ENCODE results near the gene RHOF. TPM values are rescaled to one million over a fixed set of nuclear protein-coding genes. Genes with fewer than 3 reads are reported as not detected.

Gene RHOF
- total and polyA plus RNA-seq, 5 donors from 2014 or later = 80.4 to 149 (median 96.4) TPM

- no peak for DNase-seq
- Mint-ChIP-seq H3K27ac (peak overlapping the region in 1 of 3 donors; percentile 43), H3K4me3 (peak overlapping the region in 2 of 4 donors; percentile 32 to 41)
These were observed 21.8 kb upstream of the RHOF start for GRCh38 chr12:121815263-121815662.

GRCh38 chr12:121814429-121815119, 21.1 kb upstream of the RHOF start:
- peaks cover 47% of the 10 kb centered on the region for H3K4me1 ChIP-seq (ENCODE audit: control insufficient read depth, insufficient read depth, low read length, poor library complexity, severe bottlenecking)
- ATAC-seq (ENCODE audit: low read depth in 2 of 2) = no peak
- H3K36me3 Mint-ChIP-seq = peaks cover 29% of the 10 kb centered on the region

More at GRCh38 chr12:121815263-121815662, 21.8 kb upstream of the RHOF start:
- peaks cover 27% of the 10 kb centered on the region for H3K36me3 Mint-ChIP-seq
- Histone ChIP-seq H3K36me3 (ENCODE audit: control insufficient read depth, insufficient read depth, low read length) (peaks cover 69% of the 10 kb centered on the region), H3K4me3 (ENCODE audit: low read depth, low read length) (no peak overlapping the region), H3K27ac (ENCODE audit: insufficient read depth, low read length, poor library complexity, severe bottlenecking) (no peak overlapping the region), H3K9me3 (ENCODE audit: control insufficient read depth in 2 of 2, low read length in 2 of 2) (no peaks in the 10 kb centered on the region), H3K4me1 (ENCODE audit: control insufficient read depth, insufficient read depth, low read length, poor library complexity, severe bottlenecking) (peaks cover 40% of the 10 kb centered on the region), H3K27me3 (ENCODE audit: control insufficient read depth, insufficient read depth, low read length) (no peaks in the 10 kb centered on the region)
- H3K4me1 Mint-ChIP-seq = peaks cover 5 to 48% (median 25%) of the 10 kb centered on the region in 4 donors
- no peak for ATAC-seq (ENCODE audit: low read depth in 2 of 2)
- no peaks in the 10 kb centered on the region for H3K9me3 Mint-ChIP-seq
- no peaks in the 10 kb centered on the region for H3K27me3 Mint-ChIP-seq

GRCh38 chr12:121813951-121814350, 20.5 kb upstream of the RHOF start:
- Mint-ChIP-seq H3K36me3 (peaks cover 35% of the 10 kb centered on the region), H3K4me1 (peaks cover 10 to 55% (median 29%) of the 10 kb centered on the region in 4 donors), H3K27me3 (no peaks in the 10 kb centered on the region), H3K9me3 (no peaks in the 10 kb centered on the region), H3K4me3 (peak overlapping the region in 3 of 4 donors; percentile 82 to 92 (median 88)), H3K27ac (peak overlapping the region in 1 of 3 donors; percentile 66)
- Histone ChIP-seq H3K4me3 (ENCODE audit: low read depth, low read length) (no peak overlapping the region), H3K27ac (ENCODE audit: insufficient read depth, low read length, poor library complexity, severe bottlenecking) (no peak overlapping the region), H3K4me1 (ENCODE audit: control insufficient read depth, insufficient read depth, low read length, poor library complexity, severe bottlenecking) (peaks cover 48% of the 10 kb centered on the region), H3K9me3 (ENCODE audit: control insufficient read depth in 2 of 2, low read length in 2 of 2) (no peaks in the 10 kb centered on the region), H3K36me3 (ENCODE audit: control insufficient read depth, insufficient read depth, low read length) (peaks cover 67% of the 10 kb centered on the region), H3K27me3 (ENCODE audit: control insufficient read depth, insufficient read depth, low read length) (no peaks in the 10 kb centered on the region)
- ATAC-seq (ENCODE audit: low read depth in 2 of 2) = no peak
- DNase-seq = no peak

More at GRCh38 chr12:121814429-121815119, 21.1 kb upstream of the RHOF start:
- Histone ChIP-seq H3K27ac (ENCODE audit: insufficient read depth, low read length, poor library complexity, severe bottlenecking) (no peak overlapping the region), H3K4me3 (ENCODE audit: low read depth, low read length) (no peak overlapping the region), H3K9me3 (ENCODE audit: control insufficient read depth in 2 of 2, low read length in 2 of 2) (no peaks in the 10 kb centered on the region), H3K27me3 (ENCODE audit: control insufficient read depth, insufficient read depth, low read length) (no peaks in the 10 kb centered on the region), H3K36me3 (ENCODE audit: control insufficient read depth, insufficient read depth, low read length) (peaks cover 67% of the 10 kb centered on the region)
- Mint-ChIP-seq H3K4me1 (peaks cover 5 to 52% (median 26%) of the 10 kb centered on the region in 4 donors), H3K27me3 (no peaks in the 10 kb centered on the region), H3K27ac (no peak overlapping the region), H3K4me3 (no peak overlapping the region), H3K9me3 (no peaks in the 10 kb centered on the region)
- DNase-seq = no peak

GRCh38 chr12:121812921-121813896, 19.7 kb upstream of the RHOF start:
- Histone ChIP-seq H3K27ac (ENCODE audit: insufficient read depth, low read length, poor library complexity, severe bottlenecking) (peak overlapping the region; percentile 50), H3K9me3 (ENCODE audit: control insufficient read depth in 2 of 2, low read length in 2 of 2) (no peaks in the 10 kb centered on the region), H3K4me1 (ENCODE audit: control insufficient read depth, insufficient read depth, low read length, poor library complexity, severe bottlenecking) (peaks cover 55% of the 10 kb centered on the region), H3K36me3 (ENCODE audit: control insufficient read depth, insufficient read depth, low read length) (peaks cover 75% of the 10 kb centered on the region), H3K27me3 (ENCODE audit: control insufficient read depth, insufficient read depth, low read length) (no peaks in the 10 kb centered on the region), H3K4me3 (ENCODE audit: low read depth, low read length) (peak overlapping the region; percentile 42)
- no peaks in the 10 kb centered on the region for H3K27me3 Mint-ChIP-seq
- H3K9me3 Mint-ChIP-seq = no peaks in the 10 kb centered on the region
- H3K4me3 Mint-ChIP-seq = peak overlapping the region; percentile 82 to 92 (median 90)
- peak overlapping the region; percentile 66 to 82 (median 75) for H3K27ac Mint-ChIP-seq
- DNase-seq = peak in 1 of 3 donors; percentile 60
- peaks cover 38% of the 10 kb centered on the region for H3K36me3 Mint-ChIP-seq
- peaks cover 10 to 62% (median 34%) of the 10 kb centered on the region in 4 donors for H3K4me1 Mint-ChIP-seq
- ATAC-seq (ENCODE audit: low read depth in 2 of 2) = no peak

- H3K9me3 Mint-ChIP-seq = no peaks in the 10 kb centered on the region
- ATAC-seq (ENCODE audit: low read depth in 2 of 2) (peak; percentile 5 to 28), DNase-seq (peak in 1 of 3 donors; percentile 47)
- H3K27me3 Mint-ChIP-seq = no peaks in the 10 kb centered on the region
- Histone ChIP-seq H3K36me3 (ENCODE audit: control insufficient read depth, insufficient read depth, low read length) (peaks cover 71% of the 10 kb centered on the region), H3K4me3 (ENCODE audit: low read depth, low read length) (peak overlapping the region; percentile 83), H3K4me1 (ENCODE audit: control insufficient read depth, insufficient read depth, low read length, poor library complexity, severe bottlenecking) (peaks cover 63% of the 10 kb centered on the region), H3K9me3 (ENCODE audit: control insufficient read depth in 2 of 2, low read length in 2 of 2) (no peaks in the 10 kb centered on the region), H3K27me3 (ENCODE audit: control insufficient read depth, insufficient read depth, low read length) (no peaks in the 10 kb centered on the region), H3K27ac (ENCODE audit: insufficient read depth, low read length, poor library complexity, severe bottlenecking) (peak overlapping the region; percentile 50)
- peaks cover 10 to 70% (median 36%) of the 10 kb centered on the region in 4 donors for H3K4me1 Mint-ChIP-seq
- H3K27ac Mint-ChIP-seq = peak overlapping the region in 1 of 3 donors; percentile 69
- peak overlapping the region; percentile 82 to 92 (median 90) for H3K4me3 Mint-ChIP-seq
- H3K36me3 Mint-ChIP-seq = peaks cover 38% of the 10 kb centered on the region
These were observed 18.9 kb upstream of the RHOF start for GRCh38 chr12:121812320-121812871.

GRCh38 chr12:121811434-121812319, 18.2 kb upstream of the RHOF start:
- H3K27me3 Mint-ChIP-seq = no peaks in the 10 kb centered on the region
- Histone ChIP-seq H3K4me1 (ENCODE audit: control insufficient read depth, insufficient read depth, low read length, poor library complexity, severe bottlenecking) (peaks cover 70% of the 10 kb centered on the region), H3K27ac (ENCODE audit: insufficient read depth, low read length, poor library complexity, severe bottlenecking) (peak overlapping the region; percentile 50), H3K36me3 (ENCODE audit: control insufficient read depth, insufficient read depth, low read length) (peaks cover 64% of the 10 kb centered on the region), H3K9me3 (ENCODE audit: control insufficient read depth in 2 of 2, low read length in 2 of 2) (no peaks in the 10 kb centered on the region), H3K4me3 (ENCODE audit: low read depth, low read length) (peak overlapping the region; percentile 83), H3K27me3 (ENCODE audit: control insufficient read depth, insufficient read depth, low read length) (no peaks in the 10 kb centered on the region)
- peak; percentile 60 to 73 (median 62) for DNase-seq
- no peaks in the 10 kb centered on the region for H3K9me3 Mint-ChIP-seq
- H3K4me3 Mint-ChIP-seq = peak overlapping the region; percentile 82 to 92 (median 90)
- peak overlapping the region; percentile 62 to 97 (median 90) for H3K27ac Mint-ChIP-seq
- H3K4me1 Mint-ChIP-seq = peaks cover 10 to 73% (median 38%) of the 10 kb centered on the region in 4 donors
- peaks cover 37% of the 10 kb centered on the region for H3K36me3 Mint-ChIP-seq
- ATAC-seq (ENCODE audit: low read depth in 2 of 2) = peak; percentile 73 to 77
